Measurements from ENCODE around the gene SPTB.

Gene SPTB

GRCh38 chr14:64856529-64857445 lies 22.9 kb downstream of the SPTB start:
- Histone ChIP-seq H3K4me3 (no peak overlapping the region), H3K4me1 (0 out of 2 replicates have a peak, but pooled peaks cover 2% of the 10 kb centered on the region), H3K9me3 (no peaks in the 10 kb centered on the region), H3K36me3 (replicated peaks) (no peaks in the 10 kb centered on the region), H3K27me3 (ENCODE audit: low read depth) (no peaks in the 10 kb centered on the region; the same call in 1 of the 2 replicates)
- in situ Hi-C loops (cut with MboI; ENCODE audit: low sequenced_read_pairs) = no loop called here
- peak; percentile 26 to 31 for DNase-seq (ENCODE audit: low spot score in 2 of 2)

GRCh38 chr14:64855721-64856528 lies 23.8 kb downstream of the SPTB start:
- no peak overlapping the region for H3K4me3 ChIP-seq
- 0 out of 2 replicates have a peak, but pooled peaks cover 2% of the 10 kb centered on the region for H3K4me1 ChIP-seq
- H3K27me3 ChIP-seq (ENCODE audit: low read depth) = no peaks in the 10 kb centered on the region; the same call in 1 of the 2 replicates
- DNase-seq (ENCODE audit: low spot score in 2 of 2) = no peak
- H3K9me3 ChIP-seq = no peaks in the 10 kb centered on the region
- in situ Hi-C loops (cut with MboI; ENCODE audit: low sequenced_read_pairs) = no loop called here
- H3K36me3 ChIP-seq (replicated peaks) = no peaks in the 10 kb centered on the region

GRCh38 chr14:64850369-64851137 lies 29.2 kb downstream of the SPTB start:
- H3K9me3 ChIP-seq = no peaks in the 10 kb centered on the region
- peaks cover 15% of the 10 kb centered on the region for H3K27me3 ChIP-seq (ENCODE audit: low read depth)
- in situ Hi-C loops (cut with MboI; ENCODE audit: low sequenced_read_pairs) = no loop called here
- H3K4me3 ChIP-seq = no peak overlapping the region
- no peaks in the 10 kb centered on the region for H3K36me3 ChIP-seq (replicated peaks)
- no peaks in the 10 kb centered on the region for H3K4me1 ChIP-seq
- DNase-seq (ENCODE audit: low spot score in 2 of 2) = no peak

GRCh38 chr14:64849940-64850339 lies 29.8 kb downstream of the SPTB start:
- Histone ChIP-seq H3K27me3 (ENCODE audit: low read depth) (peaks cover 17% of the 10 kb centered on the region), H3K9me3 (no peaks in the 10 kb centered on the region), H3K4me3 (no peak overlapping the region), H3K4me1 (no peaks in the 10 kb centered on the region), H3K36me3 (replicated peaks) (no peaks in the 10 kb centered on the region)
- in situ Hi-C loops (cut with MboI; ENCODE audit: low sequenced_read_pairs) = no loop called here
- DNase-seq (ENCODE audit: low spot score in 2 of 2) = no peak

GRCh38 chr14:64848239-64848638 lies 31.5 kb downstream of the SPTB start:
- Histone ChIP-seq H3K27me3 (ENCODE audit: low read depth) (peaks cover 22% of the 10 kb centered on the region), H3K4me3 (no peak overlapping the region), H3K9me3 (no peaks in the 10 kb centered on the region), H3K4me1 (no peaks in the 10 kb centered on the region), H3K36me3 (replicated peaks) (no peaks in the 10 kb centered on the region)
- DNase-seq (ENCODE audit: low spot score in 2 of 2) = no peak
- in situ Hi-C loops (cut with MboI; ENCODE audit: low sequenced_read_pairs) = no loop called here

GRCh38 chr14:64846319-64846718 lies 33.4 kb downstream of the SPTB start:
- in situ Hi-C loops (cut with MboI; ENCODE audit: low sequenced_read_pairs) = no loop called here
- Histone ChIP-seq H3K9me3 (no peaks in the 10 kb centered on the region), H3K4me3 (no peak overlapping the region), H3K27me3 (ENCODE audit: low read depth) (peaks cover 22% of the 10 kb centered on the region), H3K36me3 (replicated peaks) (no peaks in the 10 kb centered on the region), H3K4me1 (no peaks in the 10 kb centered on the region)
- no peak for DNase-seq (ENCODE audit: low spot score in 2 of 2)

GRCh38 chr14:64845878-64846277 lies 33.8 kb downstream of the SPTB start:
- Histone ChIP-seq H3K27me3 (ENCODE audit: low read depth) (peaks cover 22% of the 10 kb centered on the region), H3K36me3 (replicated peaks) (no peaks in the 10 kb centered on the region), H3K4me1 (no peaks in the 10 kb centered on the region), H3K4me3 (no peak overlapping the region), H3K9me3 (no peaks in the 10 kb centered on the region)
- in situ Hi-C loops (cut with MboI; ENCODE audit: low sequenced_read_pairs) = no loop called here
- DNase-seq (ENCODE audit: low spot score in 2 of 2) = no peak

- H3K9me3 ChIP-seq = no peaks in the 10 kb centered on the region
- H3K4me1 ChIP-seq = no peaks in the 10 kb centered on the region
- in situ Hi-C loops (cut with MboI; ENCODE audit: low sequenced_read_pairs) = no loop called here
- peaks cover 22% of the 10 kb centered on the region for H3K27me3 ChIP-seq (ENCODE audit: low read depth)
- H3K36me3 ChIP-seq (replicated peaks) = no peaks in the 10 kb centered on the region
- no peak overlapping the region for H3K4me3 ChIP-seq
- DNase-seq (ENCODE audit: low spot score in 2 of 2) = no peak
These were observed 34.7 kb downstream of the SPTB start for GRCh38 chr14:64844969-64845536.

GRCh38 chr14:64844272-64844671 lies 35.4 kb downstream of the SPTB start:
- Histone ChIP-seq H3K9me3 (no peaks in the 10 kb centered on the region), H3K4me1 (no peaks in the 10 kb centered on the region), H3K36me3 (replicated peaks) (no peaks in the 10 kb centered on the region), H3K4me3 (no peak overlapping the region), H3K27me3 (ENCODE audit: low read depth) (peaks cover 22% of the 10 kb centered on the region)
- in situ Hi-C loops (cut with MboI; ENCODE audit: low sequenced_read_pairs) = no loop called here
- DNase-seq (ENCODE audit: low spot score in 2 of 2) = no peak

- in situ Hi-C loops (cut with MboI; ENCODE audit: low sequenced_read_pairs) = no loop called here
These were observed 36.2 kb downstream of the SPTB start for GRCh38 chr14:64843548-64843947.

GRCh38 chr14:64841772-64842750 lies 37.6 kb downstream of the SPTB start:
- in situ Hi-C loops (cut with MboI; ENCODE audit: low sequenced_read_pairs) = no loop called here
- DNase-seq (ENCODE audit: low spot score in 2 of 2) = no peak
- H3K4me3 ChIP-seq = no peak overlapping the region
- H3K27me3 ChIP-seq (ENCODE audit: low read depth) = peaks cover 19% of the 10 kb centered on the region
- H3K36me3 ChIP-seq (replicated peaks) = no peaks in the 10 kb centered on the region
- no peaks in the 10 kb centered on the region for H3K4me1 ChIP-seq
- H3K9me3 ChIP-seq = no peaks in the 10 kb centered on the region

More at GRCh38 chr14:64843548-64843947, 36.2 kb downstream of the SPTB start:
- Histone ChIP-seq H3K4me3 (no peak overlapping the region), H3K9me3 (no peaks in the 10 kb centered on the region), H3K36me3 (replicated peaks) (no peaks in the 10 kb centered on the region), H3K4me1 (no peaks in the 10 kb centered on the region), H3K27me3 (ENCODE audit: low read depth) (peaks cover 22% of the 10 kb centered on the region)
- DNase-seq (ENCODE audit: low spot score in 2 of 2) = no peak

GRCh38 chr14:64841121-64841651 lies 38.5 kb downstream of the SPTB start:
- no peak for DNase-seq (ENCODE audit: low spot score in 2 of 2)
- Histone ChIP-seq H3K27me3 (ENCODE audit: low read depth) (peaks cover 15% of the 10 kb centered on the region), H3K4me1 (no peaks in the 10 kb centered on the region), H3K36me3 (replicated peaks) (no peaks in the 10 kb centered on the region), H3K4me3 (no peak overlapping the region), H3K9me3 (no peaks in the 10 kb centered on the region)
- in situ Hi-C loops (cut with MboI; ENCODE audit: low sequenced_read_pairs) = no loop called here

All from HAP-1 (cell line).